Neuronal stem cell (in vitro differentiated cells): ENCODE results near the gene SYTL1.

Experiments used
- DNase-seq: peaks from one replicate; pipeline ENCODE4 v3.0.0-alpha.2; 2013; ENCODE audit warnings: low spot score
- H2AFZ ChIP-seq: one replicate; pipeline ENCODE4 v1.6.1; 2013; ENCODE audit warnings: mild to moderate bottlenecking, low read length, inconsistent platforms
- H2AK5ac ChIP-seq: 2 replicates; pipeline ENCODE4 v1.6.1; 2013; ENCODE audit warnings: low read depth, mild to moderate bottlenecking, inconsistent platforms, low read length, moderate library complexity, mixed read lengths
- H2BK120ac ChIP-seq: 2 replicates; pipeline ENCODE4 v1.6.1; 2013; ENCODE audit warnings: low read depth, mild to moderate bottlenecking, inconsistent platforms, low read length, moderate library complexity, mixed read lengths
- H2BK12ac ChIP-seq: one replicate; pipeline ENCODE4 v1.6.1; 2013; ENCODE audit warnings: low read length, inconsistent platforms
- H2BK15ac ChIP-seq: 2 replicates; pipeline ENCODE4 v1.6.1; 2013; ENCODE audit warnings: mild to moderate bottlenecking, low read length, inconsistent platforms, mixed read lengths
- H2BK5ac ChIP-seq: one replicate; pipeline ENCODE4 v1.6.1; 2013; ENCODE audit warnings: inconsistent platforms, mild to moderate bottlenecking, low read length, moderate library complexity
- H3K14ac ChIP-seq: one replicate; pipeline ENCODE4 v1.6.1; 2013; ENCODE audit warnings: low read length, inconsistent platforms
- H3K18ac ChIP-seq: 2 replicates; pipeline ENCODE4 v1.6.1; 2013; ENCODE audit warnings: low read length, inconsistent platforms
- H3K23ac ChIP-seq: 2 replicates; pipeline ENCODE4 v1.6.1; 2013; ENCODE audit warnings: low read depth, mild to moderate bottlenecking, mixed read lengths, low read length, inconsistent platforms; ENCODE audit not compliant: poor library complexity
- H3K27ac ChIP-seq: replicated peaks from 3 replicates; pipeline ENCODE4 v1.5.1; 2013; ENCODE audit warnings: low read length, inconsistent platforms
- H3K27me3 ChIP-seq, 3 experiments: 2 replicates each; pipeline ENCODE4 v1.6.1; 2013; ENCODE audit warnings: low read length in 3 of 3, mild to moderate bottlenecking in 2 of 3, inconsistent platforms in 1 of 3, low read depth in 1 of 3, mixed read lengths in 1 of 3, moderate library complexity in 1 of 3; ENCODE audit not compliant: control insufficient read depth in 3 of 3, insufficient read depth in 3 of 3
- H3K36me3 ChIP-seq, 2 donors: replicated peaks in 1 of 2; 2 replicates each; pipeline ENCODE4 v1.6.1; 2013; ENCODE audit warnings: low read length in 2 of 2; ENCODE audit not compliant: control insufficient read depth in 2 of 2, insufficient read depth in 2 of 2
- H3K4ac ChIP-seq: 2 replicates; pipeline ENCODE4 v1.6.1; 2013; ENCODE audit warnings: inconsistent platforms, mild to moderate bottlenecking, low read length, moderate library complexity
- H3K4me1 ChIP-seq, 2 donors: 1 replicate in 1 of 2; 2 replicates in 1 of 2; pipeline ENCODE4 v1.6.1; 2013; ENCODE audit warnings: low read length in 2 of 2, low read depth in 1 of 2; ENCODE audit not compliant: control insufficient read depth in 2 of 2, insufficient read depth in 1 of 2
- H3K4me2 ChIP-seq: one replicate; pipeline ENCODE4 v1.6.1; 2013; ENCODE audit warnings: mild to moderate bottlenecking, low read length, inconsistent platforms; ENCODE audit not compliant: insufficient read depth, poor library complexity, severe bottlenecking
- H3K4me3 ChIP-seq, 2 donors: 2 replicates each; pipeline ENCODE4 v1.5.1; 2013; ENCODE audit warnings: low read length in 2 of 2, mild to moderate bottlenecking in 2 of 2, inconsistent platforms in 1 of 2, moderate library complexity in 1 of 2
- H3K79me1 ChIP-seq: one replicate; pipeline ENCODE4 v1.6.1; 2013; ENCODE audit warnings: low read depth, mild to moderate bottlenecking, inconsistent platforms, low read length, moderate library complexity
- H3K9ac ChIP-seq: one replicate; pipeline ENCODE4 v1.6.1; 2013; ENCODE audit warnings: mild to moderate bottlenecking, low read depth, low read length, inconsistent platforms; ENCODE audit not compliant: poor library complexity
- H3K9me3 ChIP-seq, 2 donors: replicated peaks in 1 of 2; 2 replicates each; pipeline versions ENCODE3 to v1.6.1; 2013; ENCODE audit warnings: low read length in 2 of 2, mild to moderate bottlenecking in 2 of 2, inconsistent platforms in 1 of 2, low read depth in 1 of 2, mixed read lengths in 1 of 2, moderate library complexity in 1 of 2; ENCODE audit not compliant: control insufficient read depth in 2 of 2, insufficient read depth in 1 of 2
- H4K8ac ChIP-seq: one replicate; pipeline ENCODE4 v1.6.1; 2013; ENCODE audit warnings: low read depth, mild to moderate bottlenecking, inconsistent platforms, low read length, moderate library complexity
- H4K91ac ChIP-seq: one replicate; pipeline ENCODE4 v1.6.1; 2013; ENCODE audit warnings: low read length, low read depth, mild to moderate bottlenecking, inconsistent platforms; ENCODE audit not compliant: poor library complexity
- WGBS, 2 donors: extraction: QIAGEN DNeasy Blood & Tissue Kit; methylation state at CpG; one replicate each; pipeline ENCODE4 v1.1.7; 2013; ENCODE audit warnings: missing lambda C conversion rate in 2 of 2, mixed read lengths in 1 of 2; ENCODE audit not compliant: insufficient read length in 2 of 2, insufficient replicate concordance in 1 of 2; ENCODE audit errors: extremely low coverage in 2 of 2; 5-methylcytosine and 5-hydroxymethylcytosine counted together

SYTL1 gene

GRCh38 chr1:27365372-27366112 lies 23.7 kb downstream of the SYTL1 start:
- H3K14ac ChIP-seq: no peak overlapping the region
- peak overlapping the region; percentile 93 for H3K18ac ChIP-seq
- peak overlapping the region; percentile 99 for H2AFZ ChIP-seq
- H4K91ac ChIP-seq: no peak overlapping the region
- DNase-seq: peak; percentile 88
- H3K4me1 ChIP-seq: peaks cover 18 to 32% of the 10 kb centered on the region in 2 donors
- H3K4me2 ChIP-seq: peak overlapping the region; percentile 94
- no peak overlapping the region for H2AK5ac ChIP-seq
- H2BK120ac ChIP-seq: no peak overlapping the region
- H3K4me3 ChIP-seq: peak overlapping the region; percentile 71 to 83
- no peak overlapping the region for H2BK12ac ChIP-seq
- WGBS, 2 donors: no CpG with 5 or more reads among the region's 40 CpGs
- H4K8ac ChIP-seq: no peak overlapping the region
- H3K23ac ChIP-seq: no peak overlapping the region
- peaks cover 2 to 15% (median 3%) of the 10 kb centered on the region in 3 experiments for H3K27me3 ChIP-seq
- H3K27ac ChIP-seq: peak overlapping the region; percentile 94
- no peaks in the 10 kb centered on the region for H3K9me3 ChIP-seq
- H3K4ac ChIP-seq: no peak overlapping the region
- H3K36me3 ChIP-seq: peaks cover 0 to 27% of the 10 kb centered on the region in 2 donors
- H2BK15ac ChIP-seq: no peak overlapping the region
- H3K79me1 ChIP-seq: no peaks in the 10 kb centered on the region
- H3K9ac ChIP-seq: no peak overlapping the region
- H2BK5ac ChIP-seq: peak overlapping the region; percentile 2

GRCh38 chr1:27366113-27366410 lies 24.2 kb downstream of the SYTL1 start:
- H4K8ac ChIP-seq: no peak overlapping the region
- peak; percentile 89 for DNase-seq
- peaks cover 0 to 26% of the 10 kb centered on the region in 2 donors for H3K36me3 ChIP-seq

GRCh38 chr1:27366411-27367159 lies 24.8 kb downstream of the SYTL1 start, which contains the start of gene MAP3K6:
Gene MAP3K6, minus strand, starts transcription at chr1:27366961. Its CDS starts 364 bp downstream, at chr1:27366597.
- no peak within 1 kb of the TSS for H2BK120ac ChIP-seq
- H3K27ac ChIP-seq: peak within 1 kb of the TSS; percentile 94
- H3K4ac ChIP-seq: no peak within 1 kb of the TSS
- H2BK15ac ChIP-seq: peak within 1 kb of the TSS; percentile 88
- H3K9ac ChIP-seq: peak within 1 kb of the TSS; percentile 82
- no CpG with 5 or more reads among the region's 67 CpGs for WGBS, 2 donors
- peaks cover 18 to 28% of the 10 kb centered on the region in 2 donors for H3K4me1 ChIP-seq
- no peaks in the 10 kb centered on the region for H3K79me1 ChIP-seq
- peak; percentile 63 for DNase-seq
- H4K8ac ChIP-seq: no peak within 1 kb of the TSS
- no peaks in the 10 kb centered on the region for H3K9me3 ChIP-seq
- peak within 1 kb of the TSS; percentile 25 for H3K14ac ChIP-seq
- peak within 1 kb of the TSS; percentile 94 for H3K4me2 ChIP-seq
- H2BK5ac ChIP-seq: peak within 1 kb of the TSS; percentile 40
- peak within 1 kb of the TSS; percentile 40 for H2AK5ac ChIP-seq
- peak within 1 kb of the TSS; percentile 71 to 83 for H3K4me3 ChIP-seq
- H4K91ac ChIP-seq: peak within 1 kb of the TSS; percentile 13
- H3K27me3 ChIP-seq: peaks cover 0 to 6% (median 6%) of the 10 kb centered on the region in 3 experiments
- peak within 1 kb of the TSS; percentile 99 for H2AFZ ChIP-seq
- H3K18ac ChIP-seq: peak within 1 kb of the TSS; percentile 93
- H2BK12ac ChIP-seq: no peak within 1 kb of the TSS
- H3K36me3 ChIP-seq: peaks cover 0 to 21% of the 10 kb centered on the region in 2 donors
- peak within 1 kb of the TSS; percentile 81 for H3K23ac ChIP-seq

More at GRCh38 chr1:27366113-27366410, 24.2 kb downstream of the SYTL1 start:
- peak overlapping the region; percentile 99 for H2AFZ ChIP-seq
- H4K91ac ChIP-seq: no peak overlapping the region
- H2BK5ac ChIP-seq: peak overlapping the region; percentile 2
- H3K14ac ChIP-seq: no peak overlapping the region
- no peak overlapping the region for H2BK120ac ChIP-seq
- no peak overlapping the region for H3K4ac ChIP-seq
- peaks cover 2 to 9% (median 6%) of the 10 kb centered on the region in 3 experiments for H3K27me3 ChIP-seq
- H3K9me3 ChIP-seq: no peaks in the 10 kb centered on the region
- H3K18ac ChIP-seq: peak overlapping the region; percentile 93
- H3K4me2 ChIP-seq: peak overlapping the region; percentile 94
- peak overlapping the region; percentile 88 for H2BK15ac ChIP-seq
- peaks cover 18 to 30% of the 10 kb centered on the region in 2 donors for H3K4me1 ChIP-seq
- no CpG with 5 or more reads among the region's 30 CpGs for WGBS, 2 donors
- no peaks in the 10 kb centered on the region for H3K79me1 ChIP-seq
- no peak overlapping the region for H2BK12ac ChIP-seq
- peak overlapping the region; percentile 81 for H3K23ac ChIP-seq
- no peak overlapping the region for H2AK5ac ChIP-seq
- H3K27ac ChIP-seq: peak overlapping the region; percentile 94
- peak overlapping the region; percentile 79 for H3K9ac ChIP-seq
- peak overlapping the region; percentile 71 to 83 for H3K4me3 ChIP-seq
